Testis (tissue), 3 donors: ENCODE data around the gene ZHX3. TPM values are rescaled to one million over a fixed set of nuclear protein-coding genes. Genes with fewer than 3 reads are reported as not detected.

Source experiments
- DNase-seq: peaks from one replicate; pipeline ENCODE4 v3.0.0-alpha.2; 2019
- H3K27ac ChIP-seq, 2 donors: fragments of 200-600 bp; sonication (generic); one replicate each; pipeline ENCODE4 v1.5.1; 2019
- H3K27me3 ChIP-seq: fragments of 200-600 bp; sonication (generic); one replicate; pipeline ENCODE4 v1.5.1; 2019
- H3K36me3 ChIP-seq: fragments of 200-600 bp; sonication (generic); one replicate; pipeline ENCODE4 v1.5.1; 2017; ENCODE audit warnings: low read depth; ENCODE audit errors: missing control alignments
- H3K4me1 ChIP-seq: fragments of 200-600 bp; sonication (generic); one replicate; pipeline ENCODE4 v1.5.1; 2019
- H3K4me3 ChIP-seq, 2 donors: fragments of 200-600 bp; sonication (generic); one replicate each; pipeline ENCODE4 v1.5.1; 2017 to 2019
- H3K9me3 ChIP-seq: fragments of 200-600 bp; sonication (generic); one replicate; pipeline ENCODE4 v1.5.1; 2017
- POLR2A ChIP-seq: fragments of 450-650 bp; IDR thresholded peaks from one replicate; pipeline ENCODE4 v1.6.1; 2017; ENCODE audit warnings: antibody characterized with exemption, mild to moderate bottlenecking, moderate library complexity
- WGBS, 2 donors: methylation state at CpG; one replicate each; pipeline ENCODE4 v1.1.5; 2018; 5-methylcytosine and 5-hydroxymethylcytosine counted together
- intact Hi-C: fragments of 100-400 bp; cut with DNase I; formaldehyde crosslinking; loops from one replicate; pipeline ENCODE4 v1.15.1; 2023; ENCODE audit warnings: low total_unique reads
- polyA plus RNA-seq: library from polyadenylated mRNA; stranded (reverse); fragments of 350-450 nt; fragmentation: Illumina TruSeq; extraction: RNeasy Lipid Tissue Mini Kit (QIAGEN cat#74804); gene quantifications from one replicate; pipeline ENCODE4 v1.2.3, GENCODE V29; 2014; ENCODE audit warnings: low read depth, low replicate concordance; ENCODE audit not compliant: insufficient read depth
- total RNA-seq, 2 donors: library from RNA; depleted of rRNA; stranded (reverse); fragments of >200 nt; gene quantifications; one replicate each; pipeline ENCODE4 v1.2.3, GENCODE V29; 2016
- TF ChIP-seq, protein P1 (sequence below), 3 experiments: fragments of 450-650 bp in 2 of 3; fragments of 200-600 bp in 1 of 3; sonication (generic) in 1 of 3; IDR thresholded peaks; one replicate each; pipeline ENCODE4 v1.5.1; 2016 to 2019; ENCODE audit warnings: antibody characterized with exemption in 3 of 3, mild to moderate bottlenecking in 2 of 3, moderate library complexity in 1 of 3

The ZHX3 gene
- total and polyA plus RNA-seq, 3 donors from 2014 or later: 35.1 to 103 (median 55.7) TPM

DNA sequence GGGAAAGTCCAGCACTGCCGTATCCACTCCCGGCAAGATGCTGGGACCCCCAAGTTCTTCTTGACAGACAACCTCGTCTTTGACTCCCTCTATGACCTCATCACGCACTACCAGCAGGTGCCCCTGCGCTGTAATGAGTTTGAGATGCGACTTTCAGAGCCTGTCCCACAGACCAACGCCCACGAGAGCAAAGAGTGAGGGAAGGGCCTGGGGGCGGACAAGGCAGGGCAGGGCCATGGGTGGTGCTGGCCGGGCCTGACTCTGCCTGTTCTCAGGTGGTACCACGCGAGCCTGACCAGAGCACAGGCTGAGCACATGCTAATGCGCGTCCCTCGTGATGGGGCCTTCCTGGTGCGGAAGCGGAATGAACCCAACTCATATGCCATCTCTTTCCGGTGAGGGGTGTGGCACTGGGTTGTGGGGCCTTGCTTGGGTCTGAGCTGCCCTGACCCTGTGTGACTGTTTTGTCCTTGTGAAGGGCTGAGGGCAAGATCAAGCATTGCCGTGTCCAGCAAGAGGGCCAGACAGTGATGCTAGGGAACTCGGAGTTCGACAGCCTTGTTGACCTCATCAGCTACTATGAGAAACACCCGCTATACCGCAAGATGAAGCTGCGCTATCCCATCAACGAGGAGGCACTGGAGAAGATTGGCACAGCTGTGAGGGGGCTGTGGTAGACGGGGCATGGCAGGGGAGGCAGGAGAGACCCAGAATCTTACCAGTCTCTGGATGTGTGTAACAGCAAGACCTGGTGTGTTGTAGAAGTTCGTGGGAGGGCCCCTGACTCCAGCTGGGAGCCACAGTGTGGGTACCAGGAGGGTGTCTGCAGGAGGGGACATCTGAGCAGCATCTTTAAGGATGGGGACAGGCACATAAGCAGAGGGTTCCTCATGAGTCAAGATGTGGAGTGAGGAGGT lies 151.1 kb downstream of the ZHX3 start:
- DNase-seq: no peak
- Histone ChIP-seq H3K9me3 (no peaks in the 10 kb centered on the region), H3K4me1 (peaks cover 9% of the 10 kb centered on the region), H3K36me3 (no peaks in the 10 kb centered on the region), H3K27ac (no peak overlapping the region), H3K27me3 (no peaks in the 10 kb centered on the region), H3K4me3 (no peak overlapping the region)
- TF ChIP-seq, protein P1, sequence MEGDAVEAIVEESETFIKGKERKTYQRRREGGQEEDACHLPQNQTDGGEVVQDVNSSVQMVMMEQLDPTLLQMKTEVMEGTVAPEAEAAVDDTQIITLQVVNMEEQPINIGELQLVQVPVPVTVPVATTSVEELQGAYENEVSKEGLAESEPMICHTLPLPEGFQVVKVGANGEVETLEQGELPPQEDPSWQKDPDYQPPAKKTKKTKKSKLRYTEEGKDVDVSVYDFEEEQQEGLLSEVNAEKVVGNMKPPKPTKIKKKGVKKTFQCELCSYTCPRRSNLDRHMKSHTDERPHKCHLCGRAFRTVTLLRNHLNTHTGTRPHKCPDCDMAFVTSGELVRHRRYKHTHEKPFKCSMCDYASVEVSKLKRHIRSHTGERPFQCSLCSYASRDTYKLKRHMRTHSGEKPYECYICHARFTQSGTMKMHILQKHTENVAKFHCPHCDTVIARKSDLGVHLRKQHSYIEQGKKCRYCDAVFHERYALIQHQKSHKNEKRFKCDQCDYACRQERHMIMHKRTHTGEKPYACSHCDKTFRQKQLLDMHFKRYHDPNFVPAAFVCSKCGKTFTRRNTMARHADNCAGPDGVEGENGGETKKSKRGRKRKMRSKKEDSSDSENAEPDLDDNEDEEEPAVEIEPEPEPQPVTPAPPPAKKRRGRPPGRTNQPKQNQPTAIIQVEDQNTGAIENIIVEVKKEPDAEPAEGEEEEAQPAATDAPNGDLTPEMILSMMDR (IDR thresholded peaks at IDR 0.05): no peak
- no peak for TF ChIP-seq POLR2A
- intact Hi-C loops: no loop called here
- WGBS, 2 donors: 89 to 92% methylated on average over 27 of the region's 27 CpGs

DNA sequence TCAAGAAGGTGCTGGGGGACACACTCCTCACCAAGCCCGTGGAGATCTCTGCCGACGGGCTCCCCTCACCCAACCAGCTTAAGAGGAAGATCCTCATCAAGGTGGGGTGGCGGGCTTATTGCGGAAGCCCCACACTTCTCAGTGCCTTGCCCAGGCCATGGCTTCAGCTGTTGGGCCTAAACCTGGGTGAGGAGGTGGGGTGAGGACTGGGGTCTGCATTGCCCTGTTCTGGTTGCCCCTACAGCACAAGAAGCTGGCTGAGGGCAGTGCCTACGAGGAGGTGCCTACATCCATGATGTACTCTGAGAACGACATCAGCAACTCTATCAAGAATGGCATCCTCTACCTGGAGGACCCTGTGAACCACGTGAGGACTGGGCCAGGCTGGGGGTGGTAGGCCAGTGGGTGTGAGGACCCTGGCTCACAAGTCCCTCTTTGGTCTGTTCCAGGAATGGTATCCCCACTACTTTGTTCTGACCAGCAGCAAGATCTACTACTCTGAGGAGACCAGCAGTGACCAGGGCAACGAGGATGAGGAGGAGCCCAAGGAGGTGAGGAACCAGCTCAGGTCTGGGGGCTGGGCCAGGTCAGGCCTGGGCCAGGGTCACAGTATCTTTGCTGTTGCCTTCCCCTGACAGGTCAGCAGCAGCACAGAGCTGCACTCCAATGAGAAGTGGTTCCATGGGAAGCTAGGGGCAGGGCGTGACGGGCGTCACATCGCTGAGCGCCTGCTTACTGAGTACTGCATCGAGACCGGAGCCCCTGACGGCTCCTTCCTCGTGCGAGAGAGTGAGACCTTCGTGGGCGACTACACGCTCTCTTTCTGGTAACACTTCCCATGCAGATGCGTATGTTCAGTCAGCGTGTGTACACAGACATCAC lies 152.3 kb downstream of the ZHX3 start:
- intact Hi-C loops: no loop called here
- Histone ChIP-seq H3K9me3 (no peaks in the 10 kb centered on the region), H3K27ac (no peak overlapping the region), H3K4me3 (no peak overlapping the region), H3K4me1 (peaks cover 9% of the 10 kb centered on the region), H3K36me3 (no peaks in the 10 kb centered on the region), H3K27me3 (no peaks in the 10 kb centered on the region)
- DNase-seq: no peak
- WGBS, 2 donors: 89 to 94% methylated on average over 6 to 24 of the region's 24 CpGs
- TF ChIP-seq POLR2A: no peak
- TF ChIP-seq, protein P1 (IDR thresholded peaks at IDR 0.05): no peak

DNA sequence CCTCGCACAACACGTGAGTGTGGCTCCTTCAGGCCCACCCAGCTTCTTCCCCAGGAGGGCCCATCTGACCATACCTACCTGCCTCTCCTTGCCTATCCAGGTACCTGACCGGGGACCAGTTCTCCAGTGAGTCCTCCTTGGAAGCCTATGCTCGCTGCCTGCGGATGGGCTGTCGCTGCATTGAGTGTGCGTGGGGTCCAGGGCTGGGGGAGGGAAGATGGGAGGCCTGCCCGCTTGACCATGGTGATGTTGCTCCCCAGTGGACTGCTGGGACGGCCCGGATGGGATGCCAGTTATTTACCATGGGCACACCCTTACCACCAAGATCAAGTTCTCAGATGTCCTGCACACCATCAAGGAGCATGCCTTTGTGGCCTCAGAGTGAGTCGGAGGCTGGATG lies 153.7 kb downstream of the ZHX3 start:
- no peaks in the 10 kb centered on the region for H3K27me3 ChIP-seq
- no peaks in the 10 kb centered on the region for H3K36me3 ChIP-seq
- H3K4me1 ChIP-seq: peaks cover 9% of the 10 kb centered on the region
- no peak overlapping the region for H3K4me3 ChIP-seq
- 96 to 98% methylated on average over 8 to 11 of the region's 11 CpGs for WGBS, 2 donors
- no peak for DNase-seq
- TF ChIP-seq, protein P1 (IDR thresholded peaks at IDR 0.05): no peak
- no peak for TF ChIP-seq POLR2A
- H3K27ac ChIP-seq: no peak overlapping the region
- no peaks in the 10 kb centered on the region for H3K9me3 ChIP-seq
- intact Hi-C loops: no loop called here

DNA sequence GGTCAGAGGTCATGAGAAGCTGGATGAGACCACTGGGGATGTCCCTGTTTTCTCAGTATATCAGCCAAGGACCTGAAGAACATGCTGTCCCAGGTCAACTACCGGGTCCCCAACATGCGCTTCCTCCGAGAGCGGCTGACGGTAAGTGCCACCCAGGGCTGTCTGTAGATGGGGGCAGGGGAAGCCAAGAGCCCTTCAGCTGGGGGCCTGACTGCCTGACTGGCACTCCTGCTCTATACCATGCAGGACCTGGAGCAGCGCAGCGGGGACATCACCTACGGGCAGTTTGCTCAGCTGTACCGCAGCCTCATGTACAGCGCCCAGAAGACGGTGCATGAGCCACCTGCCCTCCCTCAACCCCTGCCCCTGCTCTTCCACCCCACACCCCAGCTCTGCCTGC lies 155.1 kb downstream of the ZHX3 start:
- Histone ChIP-seq H3K9me3 (no peaks in the 10 kb centered on the region), H3K36me3 (no peaks in the 10 kb centered on the region), H3K27me3 (no peaks in the 10 kb centered on the region), H3K4me3 (no peak overlapping the region), H3K4me1 (peaks cover 14% of the 10 kb centered on the region), H3K27ac (peak overlapping the region in 1 of 2 donors; percentile 42)
- DNase-seq: no peak
- 69 to 96% methylated on average over 6 to 11 of the region's 11 CpGs for WGBS, 2 donors
- intact Hi-C loops: no loop called here
- TF ChIP-seq, protein P1 (IDR thresholded peaks at IDR 0.05): no peak
- TF ChIP-seq POLR2A: no peak
